Thyroid gland (tissue), 4 donors: ENCODE results near the gene EMP2.

ENCODE experiments used
- CTCF ChIP-seq, 6 experiments: fragments of 200-600 bp in 3 of 6; fragments of 450-650 bp in 3 of 6; sonication (generic) in 3 of 6; IDR thresholded peaks; one replicate each; pipeline ENCODE4 v1.5.1; 2016 to 2019; ENCODE audit warnings: antibody characterized with exemption in 6 of 6, mild to moderate bottlenecking in 2 of 6, inconsistent platforms in 1 of 6, moderate library complexity in 1 of 6
- POLR2A ChIP-seq, 2 donors: fragments of 450-650 bp; IDR thresholded peaks; one replicate each; pipeline ENCODE4 v1.6.1; 2017; ENCODE audit warnings: antibody characterized with exemption in 2 of 2, mild to moderate bottlenecking in 2 of 2, moderate library complexity in 1 of 2

DNA sequence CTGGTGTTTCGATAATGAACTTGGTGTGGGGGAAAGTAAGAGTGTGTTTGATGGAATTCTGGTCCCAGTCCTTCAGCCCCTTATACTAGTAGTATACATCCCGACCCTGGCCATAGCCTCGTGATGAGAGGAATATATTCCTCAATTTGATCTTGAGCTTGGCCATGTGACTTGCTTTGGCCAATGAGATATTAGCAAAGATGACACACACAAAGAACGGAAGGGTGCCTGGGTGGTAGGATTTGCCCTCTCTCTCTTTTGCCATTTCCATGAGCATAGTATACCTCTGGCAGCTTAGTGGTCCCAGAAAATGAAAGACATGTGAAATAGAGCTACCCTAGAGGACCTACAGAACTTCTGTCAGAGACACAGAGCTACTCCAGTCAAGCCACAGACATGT is 2.9 kb upstream of the EMP2 start:
- TF ChIP-seq POLR2A (IDR thresholded peaks at IDR 0.05): no peak
- no peak for TF ChIP-seq CTCF (IDR thresholded peaks at IDR 0.05)
